Measurements from ENCODE around the gene SLC25A18.

- TF ChIP-seq CTCF (IDR thresholded peaks at IDR 0.05) (no peak), POLR2A (IDR thresholded peaks at IDR 0.05) (peak; percentile 52 to 85 (median 85))
Observed at GRCh38 chr22:17628406-17629172, 65.3 kb downstream of the SLC25A18 start, which contains the start of gene ATP6V1E1.
